HG03571 (cell line): ENCODE results near the gene CT45A6.
"Not testable (repeated sequence)": the region's sequence is repeated elsewhere in the genome, so short reads cannot be mapped to it uniquely, and the experiment has no call there.

Experiments used
- ATAC-seq: cut with Tn5 transposase; IDR thresholded peaks from one replicate; pipeline ENCODE4 v1.9.1; 2021; ENCODE audit not compliant: unreplicated experiment

Gene CT45A6

GRCh38 chrX:135802687-135803086, at the start of gene CT45A6:
CT45A6 (minus strand) TSS chrX:135802787; CDS start chrX:135798993, 3,794 bp downstream.
- not testable (repeated sequence) for ATAC-seq

GRCh38 chrX:135837180-135837579, 34.6 kb upstream of the CT45A6 start, which contains the start of gene CT45A7:
CT45A7 (minus strand) TSS chrX:135837280; CDS start chrX:135833533, 3,747 bp downstream.
- ATAC-seq, result not testable (repeated sequence)

- not testable (repeated sequence) for ATAC-seq
Measured at GRCh38 chrX:135819912-135820311, 17.3 kb upstream of the CT45A6 start, which contains the start of gene CT45A2. CT45A2 (minus strand) TSS chrX:135820012; CDS start chrX:135816265, 3,747 bp downstream.

GRCh38 chrX:135785403-135785802, 17.2 kb downstream of the CT45A6 start, which contains the start of gene CT45A5:
CT45A5 (minus strand) TSS chrX:135785503; CDS start chrX:135781729, 3,774 bp downstream.
- ATAC-seq, result not testable (repeated sequence)

GRCh38 chrX:135768091-135768490, 34.5 kb downstream of the CT45A6 start, which contains the start of gene CT45A3:
CT45A3 (minus strand) TSS chrX:135768191; CDS start chrX:135764444, 3,747 bp downstream.
- not testable (repeated sequence) for ATAC-seq

GRCh38 chrX:135744739-135745138, 57.8 kb downstream of the CT45A6 start:
- not testable (repeated sequence) for ATAC-seq
